Measurements from ENCODE around the gene EVC. TPM values are rescaled to one million over a fixed set of nuclear protein-coding genes. Genes with fewer than 3 reads are reported as not detected.

Gene EVC
- total RNA-seq, 1 experiment from 2014 or later, result 14.3 TPM

- H3K36me3 ChIP-seq, result peaks cover 6% of the 10 kb centered on the region; the same call in 1 of the 2 replicates
- no peak overlapping the region for H3K27ac ChIP-seq
- H3K27me3 ChIP-seq, result no peaks in the 10 kb centered on the region
Observed at GRCh38 chr4:5772528-5773270, 61.7 kb downstream of the EVC start.

GRCh38 chr4:5773271-5773555 is 62.2 kb downstream of the EVC start:
- Histone ChIP-seq H3K27me3 (no peaks in the 10 kb centered on the region), H3K36me3 (peaks cover 6% of the 10 kb centered on the region; the same call in 1 of the 2 replicates), H3K4me3 (no peak overlapping the region), H3K27ac (no peak overlapping the region), H3K4me1 (no peaks in the 10 kb centered on the region), H3K9me3 (replicated peaks) (peaks cover 13% of the 10 kb centered on the region)
- DNase-seq, result no peak

More at GRCh38 chr4:5772528-5773270, 61.7 kb downstream of the EVC start:
- H3K4me1 ChIP-seq, result no peaks in the 10 kb centered on the region
- H3K9me3 ChIP-seq (replicated peaks), result peaks cover 13% of the 10 kb centered on the region
- DNase-seq, result no peak
- no peak overlapping the region for H3K4me3 ChIP-seq

- DNase-seq, result no peak
- Histone ChIP-seq H3K27ac (no peak overlapping the region), H3K36me3 (peaks cover 2% of the 10 kb centered on the region; the same call in 1 of the 2 replicates), H3K4me1 (no peaks in the 10 kb centered on the region), H3K9me3 (replicated peaks) (peaks cover 13% of the 10 kb centered on the region), H3K27me3 (no peaks in the 10 kb centered on the region), H3K4me3 (no peak overlapping the region)
Observed at GRCh38 chr4:5774416-5775036, 63.5 kb downstream of the EVC start.

- H3K27ac ChIP-seq, result no peak overlapping the region
- peaks cover 5% of the 10 kb centered on the region; the same call in 1 of the 2 replicates for H3K36me3 ChIP-seq
- no peak for DNase-seq
- H3K4me3 ChIP-seq, result no peak overlapping the region
- H3K4me1 ChIP-seq, result no peaks in the 10 kb centered on the region
- H3K9me3 ChIP-seq (replicated peaks), result peaks cover 13% of the 10 kb centered on the region
- no peaks in the 10 kb centered on the region for H3K27me3 ChIP-seq
Observed at GRCh38 chr4:5776510-5776909, 65.5 kb downstream of the EVC start.

GRCh38 chr4:5780831-5781480 is 70.0 kb downstream of the EVC start:
- no peak overlapping the region for H3K27ac ChIP-seq
- H3K36me3 ChIP-seq, result peaks cover 8% of the 10 kb centered on the region
- H3K4me3 ChIP-seq, result no peak overlapping the region
- DNase-seq, result no peak
- no peaks in the 10 kb centered on the region for H3K4me1 ChIP-seq
- peaks cover 12% of the 10 kb centered on the region for H3K9me3 ChIP-seq (replicated peaks)
- H3K27me3 ChIP-seq, result no peaks in the 10 kb centered on the region

GRCh38 chr4:5781691-5782090 is 70.7 kb downstream of the EVC start:
- Histone ChIP-seq H3K9me3 (replicated peaks) (peaks cover 4% of the 10 kb centered on the region; the same call in 1 of the 2 replicates), H3K4me1 (no peaks in the 10 kb centered on the region), H3K36me3 (peaks cover 8% of the 10 kb centered on the region), H3K4me3 (no peak overlapping the region), H3K27me3 (no peaks in the 10 kb centered on the region), H3K27ac (no peak overlapping the region)
- no peak for DNase-seq

- peaks cover 8% of the 10 kb centered on the region for H3K36me3 ChIP-seq
- DNase-seq, result no peak
Observed at GRCh38 chr4:5782829-5783476, 72.0 kb downstream of the EVC start.

GRCh38 chr4:5783486-5783885 is 72.5 kb downstream of the EVC start:
- H3K4me3 ChIP-seq, result no peak overlapping the region
- H3K27ac ChIP-seq, result no peak overlapping the region
- H3K27me3 ChIP-seq, result no peaks in the 10 kb centered on the region
- no peaks in the 10 kb centered on the region for H3K9me3 ChIP-seq (replicated peaks)
- peaks cover 8% of the 10 kb centered on the region for H3K36me3 ChIP-seq
- no peak for DNase-seq
- no peaks in the 10 kb centered on the region for H3K4me1 ChIP-seq

More at GRCh38 chr4:5782829-5783476, 72.0 kb downstream of the EVC start:
- no peaks in the 10 kb centered on the region for H3K27me3 ChIP-seq
- H3K4me3 ChIP-seq, result no peak overlapping the region
- H3K9me3 ChIP-seq (replicated peaks), result no peaks in the 10 kb centered on the region
- no peaks in the 10 kb centered on the region for H3K4me1 ChIP-seq
- H3K27ac ChIP-seq, result no peak overlapping the region

GRCh38 chr4:5784021-5784420 is 73.0 kb downstream of the EVC start:
- Histone ChIP-seq H3K27me3 (no peaks in the 10 kb centered on the region), H3K9me3 (replicated peaks) (no peaks in the 10 kb centered on the region), H3K4me3 (no peak overlapping the region), H3K27ac (no peak overlapping the region), H3K4me1 (no peaks in the 10 kb centered on the region), H3K36me3 (peaks cover 8% of the 10 kb centered on the region)
- DNase-seq, result no peak

- Histone ChIP-seq H3K36me3 (peaks cover 12% of the 10 kb centered on the region), H3K4me3 (no peak overlapping the region), H3K4me1 (no peaks in the 10 kb centered on the region), H3K27ac (no peak overlapping the region), H3K9me3 (replicated peaks) (no peaks in the 10 kb centered on the region), H3K27me3 (no peaks in the 10 kb centered on the region)
- DNase-seq, result no peak
Observed at GRCh38 chr4:5784960-5785611, 74.1 kb downstream of the EVC start.

- Histone ChIP-seq H3K27ac (no peak overlapping the region), H3K4me3 (no peak overlapping the region), H3K4me1 (no peaks in the 10 kb centered on the region), H3K9me3 (replicated peaks) (no peaks in the 10 kb centered on the region), H3K36me3 (peaks cover 7% of the 10 kb centered on the region), H3K27me3 (no peaks in the 10 kb centered on the region)
- no peak for DNase-seq
Observed at GRCh38 chr4:5785806-5786680, 75.0 kb downstream of the EVC start.

- Histone ChIP-seq H3K4me3 (no peak overlapping the region), H3K27me3 (no peaks in the 10 kb centered on the region), H3K36me3 (peaks cover 7% of the 10 kb centered on the region), H3K27ac (no peak overlapping the region), H3K4me1 (no peaks in the 10 kb centered on the region), H3K9me3 (replicated peaks) (no peaks in the 10 kb centered on the region)
- no peak for DNase-seq
Observed at GRCh38 chr4:5787311-5787710, 76.3 kb downstream of the EVC start.

- no peak for DNase-seq
- Histone ChIP-seq H3K9me3 (replicated peaks) (no peaks in the 10 kb centered on the region), H3K4me3 (no peak overlapping the region), H3K27me3 (no peaks in the 10 kb centered on the region), H3K4me1 (no peaks in the 10 kb centered on the region), H3K27ac (no peak overlapping the region), H3K36me3 (peaks cover 7% of the 10 kb centered on the region)
Observed at GRCh38 chr4:5788144-5788543, 77.1 kb downstream of the EVC start.

- no peaks in the 10 kb centered on the region for H3K9me3 ChIP-seq (replicated peaks)
- no peak for DNase-seq
- H3K4me3 ChIP-seq, result no peak overlapping the region
- no peaks in the 10 kb centered on the region for H3K27me3 ChIP-seq
- H3K27ac ChIP-seq, result no peak overlapping the region
- peaks cover 9% of the 10 kb centered on the region for H3K36me3 ChIP-seq
- H3K4me1 ChIP-seq, result no peaks in the 10 kb centered on the region
Observed at GRCh38 chr4:5789141-5789540, 78.1 kb downstream of the EVC start.

All from SJCRH30 (cell line).